HEK293T (cell line): Measurements from ENCODE around the gene EXOC6.
"Not testable (repeated sequence)": the region's sequence is repeated elsewhere in the genome, so short reads cannot be mapped to it uniquely, and the experiment has no call there.

ENCODE experiments used
- ARNT ChIP-seq: fragments of 450-650 bp; IDR thresholded peaks from 2 replicates; pipeline ENCODE4 v1.6.1; 2017; ENCODE audit warnings: mild to moderate bottlenecking
- BHLHE40 ChIP-seq: fragments of 450-650 bp; IDR thresholded peaks from 2 replicates; pipeline ENCODE4 v1.6.1; 2016; ENCODE audit warnings: mild to moderate bottlenecking, moderate library complexity, borderline replicate concordance
- CTBP1 ChIP-seq: fragments of 450-650 bp; IDR thresholded peaks from 2 replicates; pipeline ENCODE4 v1.6.1; 2016; ENCODE audit warnings: borderline replicate concordance
- ELF4 ChIP-seq: fragments of 450-650 bp; IDR thresholded peaks from 2 replicates; pipeline ENCODE4 v1.6.1; 2017; ENCODE audit warnings: antibody characterized with exemption
- FOXA1 ChIP-seq: fragments of 450-650 bp; IDR thresholded peaks from 2 replicates; pipeline ENCODE4 v1.6.1; 2016; ENCODE audit warnings: mild to moderate bottlenecking
- FOXK2 ChIP-seq: fragments of 450-650 bp; IDR thresholded peaks from 2 replicates; pipeline ENCODE4 v1.6.1; 2016; ENCODE audit warnings: mild to moderate bottlenecking
- FOXM1 ChIP-seq: fragments of 450-650 bp; IDR thresholded peaks from 2 replicates; pipeline ENCODE4 v1.6.1; 2017; ENCODE audit warnings: mild to moderate bottlenecking, borderline replicate concordance
- HDGF ChIP-seq: fragments of 450-650 bp; IDR thresholded peaks from 2 replicates; pipeline ENCODE4 v1.6.1; 2017; ENCODE audit warnings: antibody characterized with exemption, borderline replicate concordance
- NFRKB ChIP-seq: fragments of 450-650 bp; IDR thresholded peaks from 2 replicates; pipeline ENCODE4 v1.6.1; 2016; ENCODE audit warnings: mild to moderate bottlenecking, moderate library complexity
- SP1 ChIP-seq: fragments of 450-650 bp; IDR thresholded peaks from 2 replicates; pipeline ENCODE4 v1.6.1; 2017
- SUZ12 ChIP-seq: fragments of 450-650 bp; IDR thresholded peaks from 2 replicates; pipeline ENCODE4 v1.6.1; 2016; ENCODE audit warnings: mild to moderate bottlenecking
- TARDBP ChIP-seq: fragments of 450-650 bp; IDR thresholded peaks from 2 replicates; pipeline ENCODE4 v1.6.1; 2016
- ZNF384 ChIP-seq: fragments of 450-650 bp; IDR thresholded peaks from 2 replicates; pipeline ENCODE4 v1.6.1; 2016
- TF ChIP-seq, protein P1 (sequence below): fragments of 450-650 bp; IDR thresholded peaks from 2 replicates; pipeline ENCODE4 v1.6.1; 2016

DNA sequence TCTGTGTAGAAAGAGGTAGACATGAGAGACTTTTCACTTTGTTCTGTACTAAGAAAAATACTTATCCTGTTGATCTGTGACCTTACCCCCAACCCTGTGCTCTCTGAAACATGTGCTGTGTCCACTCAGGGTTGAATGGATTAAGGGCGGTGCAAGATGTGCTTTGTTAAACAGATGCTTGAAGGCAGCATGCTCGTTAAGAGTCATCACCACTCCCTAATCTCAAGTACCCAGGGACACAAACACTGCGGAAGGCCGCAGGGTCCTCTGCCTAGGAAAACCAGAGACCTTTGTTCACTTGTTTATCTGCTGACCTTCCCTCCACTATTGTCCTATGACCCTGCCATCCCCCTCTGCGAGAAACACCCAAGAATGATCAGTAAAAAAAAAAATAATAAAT is 128.0 kb downstream of the EXOC6 start:
- TF ChIP-seq BHLHE40, FOXM1, ARNT, SUZ12, TARDBP, FOXA1, FOXK2, NFRKB, SP1, HDGF, ZNF384, CTBP1, ELF4: not testable (repeated sequence)
- TF ChIP-seq, protein P1, sequence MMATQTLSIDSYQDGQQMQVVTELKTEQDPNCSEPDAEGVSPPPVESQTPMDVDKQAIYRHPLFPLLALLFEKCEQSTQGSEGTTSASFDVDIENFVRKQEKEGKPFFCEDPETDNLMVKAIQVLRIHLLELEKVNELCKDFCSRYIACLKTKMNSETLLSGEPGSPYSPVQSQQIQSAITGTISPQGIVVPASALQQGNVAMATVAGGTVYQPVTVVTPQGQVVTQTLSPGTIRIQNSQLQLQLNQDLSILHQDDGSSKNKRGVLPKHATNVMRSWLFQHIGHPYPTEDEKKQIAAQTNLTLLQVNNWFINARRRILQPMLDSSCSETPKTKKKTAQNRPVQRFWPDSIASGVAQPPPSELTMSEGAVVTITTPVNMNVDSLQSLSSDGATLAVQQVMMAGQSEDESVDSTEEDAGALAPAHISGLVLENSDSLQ = not testable (repeated sequence)
